ENCODE results near the gene SCN3A. TPM values are rescaled to one million over a fixed set of nuclear protein-coding genes. Genes with fewer than 3 reads are reported as not detected.

Gene SCN3A
- total and polyA plus RNA-seq, 2 of the 4 experiments (the other 2 are of a cell fraction), result 0.26 to 0.90 TPM

DNA sequence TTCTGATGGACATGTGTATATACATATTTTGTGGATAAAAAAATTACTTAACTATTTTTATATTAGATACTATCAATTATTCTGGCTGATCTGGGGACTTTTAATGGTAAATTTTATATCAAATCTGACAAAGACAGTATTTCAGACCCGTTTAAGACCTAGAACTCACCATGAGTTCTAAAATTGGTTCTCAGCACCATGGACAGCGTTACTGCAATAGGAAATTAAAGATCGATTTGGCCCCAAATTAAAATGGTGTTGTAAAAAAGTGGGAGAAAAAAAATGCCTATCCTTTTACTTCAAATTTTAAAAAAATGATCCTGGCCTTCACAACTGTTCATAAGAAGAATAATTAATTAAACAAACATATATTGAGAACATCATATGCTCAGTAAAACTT, 34.4 kb upstream of the SCN3A start:
- CTCF ChIA-PET, result interaction anchor here (1.7 kb wide), 1 partner anchor 222 kb away, joined by 8 read pairs; no protein-coding TSS in a partner anchor
- peak; percentile 16 for DNase-seq
- H2BK120ac ChIP-seq (ENCODE audit: low read depth, low read length), result no peak overlapping the region
- no peak overlapping the region for H2BK15ac ChIP-seq (ENCODE audit: low read depth, low read length)
- POLR2A ChIA-PET (ENCODE audit: unreplicated experiment), result no interaction called here
- H3K18ac ChIP-seq (ENCODE audit: low read depth, low read length), result no peak overlapping the region
- no CpG with 5 or more reads among the region's 3 CpGs for WGBS, 2 experiments (ENCODE audit: extremely low coverage in 2 of 2, insufficient read length in 1 of 2)
- H2AK5ac ChIP-seq (ENCODE audit: low read depth, low read length), result no peak overlapping the region
- no peak overlapping the region for H2AFZ ChIP-seq (replicated peaks; ENCODE audit: low read length, poor library complexity)
- no peak overlapping the region for H3K4me2 ChIP-seq (ENCODE audit: low read depth, low read length)
- no peaks in the 10 kb centered on the region for H3K27me3 ChIP-seq (ENCODE audit: control insufficient read depth, insufficient read depth, low read length)
- no peaks in the 10 kb centered on the region for H4K20me1 ChIP-seq (ENCODE audit: insufficient read depth, low read length)
- H3K9ac ChIP-seq (ENCODE audit: low read depth, low read length), result no peak overlapping the region
- H3K23ac ChIP-seq (ENCODE audit: low read depth, low read length), result no peak overlapping the region
- no peak overlapping the region for H4K8ac ChIP-seq (ENCODE audit: low read depth in 2 of 2, low read length in 2 of 2)
- no peak overlapping the region for H3K4me3 ChIP-seq (ENCODE audit: insufficient read depth, low read depth, low read length)
- H3K4me1 ChIP-seq (ENCODE audit: control insufficient read depth, insufficient read depth, low read length), result no peaks in the 10 kb centered on the region
- H3K36me3 ChIP-seq (ENCODE audit: control insufficient read depth, insufficient read depth, low read length), result no peaks in the 10 kb centered on the region
- H3K27ac ChIP-seq (ENCODE audit: insufficient read depth, low read length), result no peak overlapping the region
- no peak overlapping the region for H3K4ac ChIP-seq (ENCODE audit: low read depth, low read length)
- H2AK9ac ChIP-seq (replicated peaks; ENCODE audit: low read depth, low read length, poor library complexity), result no peak overlapping the region
- in situ Hi-C loops (cut with MboI; ENCODE audit: low sequenced_read_pairs) (no loop called here), dilution Hi-C loops (cut with HindIII; ENCODE audit: low sequenced_read_pairs, unreplicated experiment) (no loop called here), intact Hi-C loops (cut with micrococcal nuclease) (loop anchor here (10.0 kb wide), 1 partner anchor 637 kb away; no protein-coding TSS in a partner anchor)
- no peak for TF ChIP-seq RCOR1 (IDR thresholded peaks at IDR 0.05; ENCODE audit: insufficient replicate concordance, low read length)
- TF ChIP-seq POLR2A (IDR thresholded peaks at IDR 0.05; ENCODE audit: low read depth, low read length), result no peak
- TF ChIP-seq, protein P1, sequence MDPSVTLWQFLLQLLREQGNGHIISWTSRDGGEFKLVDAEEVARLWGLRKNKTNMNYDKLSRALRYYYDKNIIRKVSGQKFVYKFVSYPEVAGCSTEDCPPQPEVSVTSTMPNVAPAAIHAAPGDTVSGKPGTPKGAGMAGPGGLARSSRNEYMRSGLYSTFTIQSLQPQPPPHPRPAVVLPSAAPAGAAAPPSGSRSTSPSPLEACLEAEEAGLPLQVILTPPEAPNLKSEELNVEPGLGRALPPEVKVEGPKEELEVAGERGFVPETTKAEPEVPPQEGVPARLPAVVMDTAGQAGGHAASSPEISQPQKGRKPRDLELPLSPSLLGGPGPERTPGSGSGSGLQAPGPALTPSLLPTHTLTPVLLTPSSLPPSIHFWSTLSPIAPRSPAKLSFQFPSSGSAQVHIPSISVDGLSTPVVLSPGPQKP (IDR thresholded peaks at IDR 0.05; ENCODE audit: borderline replicate concordance, low read depth, low read length), result no peak
- no peak for TF ChIP-seq MAZ (IDR thresholded peaks at IDR 0.05; ENCODE audit: borderline replicate concordance, low read depth, low read length)
- TF ChIP-seq NFE2L2 (IDR thresholded peaks at IDR 0.05; ENCODE audit: low read depth, low read length), result no peak
- no peak for TF ChIP-seq CHD1 (IDR thresholded peaks at IDR 0.05; ENCODE audit: low read depth, low read length)
- TF ChIP-seq CTCF (conservative IDR thresholded peaks at IDR 0.05; ENCODE audit: low read depth, low read length), result no peak
- TF ChIP-seq CEBPB (IDR thresholded peaks at IDR 0.05; ENCODE audit: low read depth, low read length), result no peak
- no peak for TF ChIP-seq MAFK (IDR thresholded peaks at IDR 0.05; ENCODE audit: low read depth, low read length)
- no peak for TF ChIP-seq RFX5 (IDR thresholded peaks at IDR 0.05; ENCODE audit: low read depth, low read length)
- TF ChIP-seq USF2 (IDR thresholded peaks at IDR 0.05; ENCODE audit: low read depth, low read length), result no peak
- TF ChIP-seq SMC3 (IDR thresholded peaks at IDR 0.05; ENCODE audit: low read depth, low read length), result no peak
- TF ChIP-seq MXI1 (IDR thresholded peaks at IDR 0.05; ENCODE audit: borderline replicate concordance, low read depth, low read length), result no peak
- TF ChIP-seq FOS (IDR thresholded peaks at IDR 0.05; ENCODE audit: low read depth, low read length), result no peak
- no peak for TF ChIP-seq RAD21 (IDR thresholded peaks at IDR 0.05; ENCODE audit: low read length)
- no peak for TF ChIP-seq BHLHE40 (IDR thresholded peaks at IDR 0.05; ENCODE audit: low read depth, low read length)
- no peak overlapping the region for H2BK20ac ChIP-seq (ENCODE audit: low read depth, low read length)
- BruUV-seq (replicated peaks), result no TSS peak
- no peak overlapping the region for H3K56ac ChIP-seq (ENCODE audit: extremely low read depth, insufficient read depth, low read length)
- H3K9me3 ChIP-seq (ENCODE audit: control insufficient read depth, insufficient read depth, low read length), result no peaks in the 10 kb centered on the region
- H4K91ac ChIP-seq (ENCODE audit: insufficient read depth, low read depth, low read length), result no peak overlapping the region
- H3K79me1 ChIP-seq (ENCODE audit: low read depth in 1 of 2, low read length in 2 of 2), result no peaks in the 10 kb centered on the region
- H3K14ac ChIP-seq (replicated peaks; ENCODE audit: low read depth, low read length), result no peak overlapping the region
- ATAC-seq (ENCODE audit: low read depth), result no peak
- no peaks in the 10 kb centered on the region for H3K9me1 ChIP-seq (ENCODE audit: insufficient read depth, low read length)
- no peak overlapping the region for H4K5ac ChIP-seq (ENCODE audit: low read depth, low read length)
- H2BK5ac ChIP-seq (ENCODE audit: low read depth, low read length, poor library complexity, severe bottlenecking), result no peak overlapping the region

Data from IMR-90 (cell line).